Activated gamma-delta T cell (primary cell): Measurements from ENCODE around the gene PPP1R12B.
"Not testable (repeated sequence)": the region's sequence is repeated elsewhere in the genome, so short reads cannot be mapped to it uniquely, and the experiment has no call there.

Experiments used
- DNase-seq: peaks from one replicate; lab custom pipeline; 2025; lab: John Stamatoyannopoulos, UW

The PPP1R12B gene

GRCh38 chr1:202483362-202483761, 134.9 kb downstream of the PPP1R12B start:
- DNase-seq = not testable (repeated sequence)

GRCh38 chr1:202484032-202484431, 135.5 kb downstream of the PPP1R12B start:
- not testable (repeated sequence) for DNase-seq

- DNase-seq = not testable (repeated sequence)
Measured at GRCh38 chr1:202484820-202485219, 136.3 kb downstream of the PPP1R12B start.

GRCh38 chr1:202488178-202488649, 139.7 kb downstream of the PPP1R12B start:
- not testable (repeated sequence) for DNase-seq

- not testable (repeated sequence) for DNase-seq
Measured at GRCh38 chr1:202489101-202489500, 140.6 kb downstream of the PPP1R12B start.

GRCh38 chr1:202493112-202493511, 144.6 kb downstream of the PPP1R12B start:
- DNase-seq = not testable (repeated sequence)

GRCh38 chr1:202498542-202498941, 150.0 kb downstream of the PPP1R12B start:
- no peak for DNase-seq

- DNase-seq = not testable (repeated sequence)
Measured at GRCh38 chr1:202499997-202500396, 151.5 kb downstream of the PPP1R12B start.

GRCh38 chr1:202501281-202501680, 152.8 kb downstream of the PPP1R12B start:
- DNase-seq = no peak

- no peak for DNase-seq
Measured at GRCh38 chr1:202505356-202505755, 156.9 kb downstream of the PPP1R12B start.

- not testable (repeated sequence) for DNase-seq
Measured at GRCh38 chr1:202505880-202506575, 157.5 kb downstream of the PPP1R12B start.

GRCh38 chr1:202508863-202509262, 160.4 kb downstream of the PPP1R12B start:
- not testable (repeated sequence) for DNase-seq

GRCh38 chr1:202513875-202514274, 165.4 kb downstream of the PPP1R12B start:
- not testable (repeated sequence) for DNase-seq

GRCh38 chr1:202516434-202516877, 168.0 kb downstream of the PPP1R12B start:
- DNase-seq = no peak

- not testable (repeated sequence) for DNase-seq
Measured at GRCh38 chr1:202517146-202517545, 168.6 kb downstream of the PPP1R12B start.

GRCh38 chr1:202518180-202518579, 169.7 kb downstream of the PPP1R12B start:
- not testable (repeated sequence) for DNase-seq

GRCh38 chr1:202518905-202519304, 170.4 kb downstream of the PPP1R12B start:
- not testable (repeated sequence) for DNase-seq

- not testable (repeated sequence) for DNase-seq
Measured at GRCh38 chr1:202520129-202520856, 171.8 kb downstream of the PPP1R12B start.

GRCh38 chr1:202520857-202521216, 172.3 kb downstream of the PPP1R12B start:
- not testable (repeated sequence) for DNase-seq

GRCh38 chr1:202521484-202521883, 173.0 kb downstream of the PPP1R12B start:
- not testable (repeated sequence) for DNase-seq

GRCh38 chr1:202521886-202522285, 173.4 kb downstream of the PPP1R12B start:
- no peak for DNase-seq

- DNase-seq = not testable (repeated sequence)
Measured at GRCh38 chr1:202526056-202526455, 177.6 kb downstream of the PPP1R12B start.
